ENCODE measurements around the gene ARMCX2.

GRCh38 chrX:101656817-101657216 lies 2.8 kb downstream of the ARMCX2 start:
- TF ChIP-seq CTCF (IDR thresholded peaks at IDR 0.05), result no peak
- TF ChIP-seq EZH2 (IDR thresholded peaks at IDR 0.05; ENCODE audit: borderline replicate concordance, insufficient read depth, low read depth, low read length, poor library complexity, severe bottlenecking), result no peak
